ENCODE data around the gene RAMAC. TPM values are rescaled to one million over a fixed set of nuclear protein-coding genes. Genes with fewer than 3 reads are reported as not detected.

Gene RAMAC
- total and polyA plus RNA-seq, 10 of the 15 experiments (the other 5 are each of a cell fraction or from before 2014, with no cell fraction given): 22.4 to 109 (median 41.7) TPM

GRCh38 chr15:83012636-83013035 lies 26.6 kb downstream of the RAMAC start:
- no peak overlapping the region for H2AFZ ChIP-seq (ENCODE audit: control insufficient read depth, low read depth, low read length)
- ChIA-PET SMC1A (ENCODE audit: uncharacterized antibody, unreplicated experiment) (interaction anchor here (0.7 to 2.2 kb wide), 8 partner anchors 9 to 550 kb away, joined by 3 to 7 read pairs (median 4); no protein-coding TSS in a partner anchor), POLR2A (interaction anchor here (0.7 to 3.1 kb wide), 4 partner anchors 10 to 263 kb away, joined by 3 to 10 read pairs (median 5); no protein-coding TSS in a partner anchor), RAD21 (ENCODE audit: unreplicated experiment) (interaction anchor here (1.1 kb wide), 1 partner anchor 263 kb away, joined by 3 read pairs; no protein-coding TSS in a partner anchor), CTCF (interaction anchor here (0.6 to 4.1 kb wide), 11 partner anchors 9 to 235 kb away, joined by 3 to 28 read pairs (median 5); partner anchors contain the start of genes BTBD1, HDGFL3 and RAMAC)
- peaks cover 6% of the 10 kb centered on the region; the same call in 1 of the 2 replicates for H3K4me1 ChIP-seq (ENCODE audit: control insufficient read depth, insufficient read depth, low read length)
- H3K9me3 ChIP-seq (replicated peaks; ENCODE audit: control insufficient read depth, insufficient read depth, low read length): no peaks in the 10 kb centered on the region
- FAIRE-seq (no peak), ATAC-seq (no peak), DNase-seq (ENCODE audit: low read depth, low spot score) (no peak)
- H4K20me1 ChIP-seq (ENCODE audit: control insufficient read depth, insufficient read depth): no peaks in the 10 kb centered on the region
- peak overlapping the region; percentile 83 for H3K4me2 ChIP-seq (ENCODE audit: control insufficient read depth, insufficient read depth)
- no TSS peak for BruUV-seq (replicated peaks)
- no peaks in the 10 kb centered on the region for H3K27me3 ChIP-seq (replicated peaks in 1 of 2; ENCODE audit: control insufficient read depth in 2 of 2, insufficient read depth in 2 of 2, low read length in 1 of 2)
- TF ChIP-seq ZSCAN29 (IDR thresholded peaks at IDR 0.05) (no peak), SUZ12 (IDR thresholded peaks at IDR 0.05; ENCODE audit: unreplicated experiment) (no peak), NFYA (IDR thresholded peaks at IDR 0.05; ENCODE audit: borderline replicate concordance, low read depth, low read length) (no peak), ZNF207 (IDR thresholded peaks at IDR 0.05; ENCODE audit: borderline replicate concordance) (no peak), ZNF622 (IDR thresholded peaks at IDR 0.05) (no peak), RFX5 (IDR thresholded peaks at IDR 0.05; ENCODE audit: low read depth, low read length) (no peak), ASH2L (IDR thresholded peaks at IDR 0.05; ENCODE audit: borderline replicate concordance, low read depth) (no peak), NBN (IDR thresholded peaks at IDR 0.05) (no peak), PML (IDR thresholded peaks at IDR 0.05; ENCODE audit: low read length) (no peak), SIN3A (IDR thresholded peaks at IDR 0.05; ENCODE audit: low read depth, low read length) (no peak), CBFB (IDR thresholded peaks at IDR 0.05; ENCODE audit: low read depth) (no peak), ESRRA (IDR thresholded peaks at IDR 0.05; ENCODE audit: low read length) (no peak), ATF2 (IDR thresholded peaks at IDR 0.05; ENCODE audit: low read length) (no peak), GATAD2B (conservative IDR thresholded peaks at IDR 0.05; ENCODE audit: low read depth) (no peak)
- H3K27ac ChIP-seq (ENCODE audit: control insufficient read depth, insufficient read depth): no peak overlapping the region
- in situ Hi-C loops (cut with MboI): loop anchor here (5.0 kb wide), 1 partner anchor 200 kb away; no protein-coding TSS in a partner anchor
- intact Hi-C loops (cut with micrococcal nuclease; ENCODE audit: unreplicated experiment): loop anchor here (5.0 kb wide), 1 partner anchor 55 kb away; the partner anchor contains the start of gene BTBD1
- H3K4me3 ChIP-seq: 0 out of 2 replicates have a peak overlapping the region, but pooled peaks have one; percentile 78
- 88% methylated on average over 6 of the region's 6 CpGs for WGBS (ENCODE audit: insufficient coverage, insufficient replicate concordance, low lambda C conversion rate, missing lambda C conversion rate)
- peaks cover 1 to 3% of the 10 kb centered on the region in 2 experiments; a peak in 2 of 4 replicates for H3K36me3 ChIP-seq (ENCODE audit: control insufficient read depth in 2 of 2, insufficient read depth in 2 of 2, low read length in 1 of 2)
- no peak overlapping the region for H3K9ac ChIP-seq (ENCODE audit: control insufficient read depth, insufficient read depth, low read length)
- peaks cover 21% of the 10 kb centered on the region for H3K79me2 ChIP-seq (ENCODE audit: control insufficient read depth, insufficient read depth, low read length)
